Measurements from ENCODE around the gene PEX14. TPM values are rescaled to one million over a fixed set of nuclear protein-coding genes. Genes with fewer than 3 reads are reported as not detected.
A peak's percentile ranks its signal among the peaks of the same experiment; 100 is the strongest.

The PEX14 gene
- total and polyA plus RNA-seq, 9 of the 15 experiments (the other 6 are each of a cell fraction or from before 2014, with no cell fraction given) = 2.6 to 45.7 (median 22.7) TPM

DNA sequence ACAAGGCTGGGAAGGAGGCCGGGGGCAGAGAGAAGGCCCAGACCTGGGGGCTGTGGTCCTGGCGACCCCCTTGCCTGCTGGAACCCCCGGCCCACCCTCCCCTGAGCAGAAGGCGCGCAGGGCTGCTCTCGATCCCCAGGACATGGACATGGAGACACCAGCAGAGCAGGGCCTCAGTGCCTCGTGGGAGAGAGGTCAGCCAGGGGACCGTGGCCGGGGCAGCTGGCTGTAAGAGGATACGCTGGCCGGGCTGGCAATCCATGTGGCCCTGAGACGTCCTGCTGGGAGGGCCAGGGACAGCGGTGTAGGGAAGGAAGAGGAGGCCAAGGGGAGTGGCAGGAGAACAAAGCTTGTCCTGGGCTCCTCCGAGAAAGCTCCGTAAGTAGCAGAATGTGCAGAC lies 189.5 kb downstream of the PEX14 start (continued):
- TF ChIP-seq, protein P1, sequence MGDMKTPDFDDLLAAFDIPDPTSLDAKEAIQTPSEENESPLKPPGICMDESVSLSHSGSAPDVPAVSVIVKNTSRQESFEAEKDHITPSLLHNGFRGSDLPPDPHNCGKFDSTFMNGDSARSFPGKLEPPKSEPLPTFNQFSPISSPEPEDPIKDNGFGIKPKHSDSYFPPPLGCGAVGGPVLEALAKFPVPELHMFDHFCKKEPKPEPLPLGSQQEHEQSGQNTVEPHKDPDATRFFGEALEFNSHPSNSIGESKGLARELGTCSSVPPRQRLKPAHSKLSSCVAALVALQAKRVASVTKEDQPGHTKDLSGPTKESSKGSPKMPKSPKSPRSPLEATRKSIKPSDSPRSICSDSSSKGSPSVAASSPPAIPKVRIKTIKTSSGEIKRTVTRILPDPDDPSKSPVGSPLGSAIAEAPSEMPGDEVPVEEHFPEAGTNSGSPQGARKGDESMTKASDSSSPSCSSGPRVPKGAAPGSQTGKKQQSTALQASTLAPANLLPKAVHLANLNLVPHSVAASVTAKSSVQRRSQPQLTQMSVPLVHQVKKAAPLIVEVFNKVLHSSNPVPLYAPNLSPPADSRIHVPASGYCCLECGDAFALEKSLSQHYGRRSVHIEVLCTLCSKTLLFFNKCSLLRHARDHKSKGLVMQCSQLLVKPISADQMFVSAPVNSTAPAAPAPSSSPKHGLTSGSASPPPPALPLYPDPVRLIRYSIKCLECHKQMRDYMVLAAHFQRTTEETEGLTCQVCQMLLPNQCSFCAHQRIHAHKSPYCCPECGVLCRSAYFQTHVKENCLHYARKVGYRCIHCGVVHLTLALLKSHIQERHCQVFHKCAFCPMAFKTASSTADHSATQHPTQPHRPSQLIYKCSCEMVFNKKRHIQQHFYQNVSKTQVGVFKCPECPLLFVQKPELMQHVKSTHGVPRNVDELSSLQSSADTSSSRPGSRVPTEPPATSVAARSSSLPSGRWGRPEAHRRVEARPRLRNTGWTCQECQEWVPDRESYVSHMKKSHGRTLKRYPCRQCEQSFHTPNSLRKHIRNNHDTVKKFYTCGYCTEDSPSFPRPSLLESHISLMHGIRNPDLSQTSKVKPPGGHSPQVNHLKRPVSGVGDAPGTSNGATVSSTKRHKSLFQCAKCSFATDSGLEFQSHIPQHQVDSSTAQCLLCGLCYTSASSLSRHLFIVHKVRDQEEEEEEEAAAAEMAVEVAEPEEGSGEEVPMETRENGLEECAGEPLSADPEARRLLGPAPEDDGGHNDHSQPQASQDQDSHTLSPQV (IDR thresholded peaks at IDR 0.05) = no peak
- no peak for TF ChIP-seq TFAM (CRISPR knock-in tag; conservative IDR thresholded peaks at IDR 0.05)
- no peak for TF ChIP-seq ZNF184 (CRISPR knock-in tag; IDR thresholded peaks at IDR 0.05)
- no peak for TF ChIP-seq ZNF134 (CRISPR knock-in tag; conservative IDR thresholded peaks at IDR 0.05)
- no peak for TF ChIP-seq MCM5 (IDR thresholded peaks at IDR 0.05; ENCODE audit: low read depth)

DNA sequence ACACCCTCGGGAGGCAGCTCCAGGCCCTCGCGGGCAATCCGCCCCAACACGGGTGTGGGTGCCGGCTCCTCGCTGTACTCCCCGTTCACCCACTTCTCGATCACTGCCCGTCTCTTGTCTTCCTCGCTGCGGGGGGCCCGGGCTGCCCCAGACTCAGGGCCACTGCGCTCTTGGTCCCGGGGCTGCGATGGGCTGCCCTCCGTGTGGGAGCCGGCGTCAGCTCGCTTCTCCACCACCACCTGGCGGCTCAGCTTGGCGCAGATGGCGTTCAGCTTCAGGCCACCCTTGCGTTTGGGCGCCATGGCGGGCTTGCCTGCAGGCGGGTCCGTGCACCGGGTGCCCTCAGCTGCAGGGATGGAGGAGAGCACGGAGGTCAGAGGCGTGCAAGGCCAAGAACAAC lies 190.5 kb downstream of the PEX14 start:
- in situ Hi-C loops (cut with MboI) = no loop called here
- peaks cover 46 to 81% of the 10 kb centered on the region in 2 experiments for H3K27me3 ChIP-seq (ENCODE audit: control insufficient read depth in 2 of 2, insufficient read depth in 2 of 2, low read length in 2 of 2)
- ChIA-PET CTCF (ENCODE audit: low intra/inter-chr PET ratio) (no interaction called here), POLR2A (no interaction called here)
- H3K9me3 ChIP-seq (replicated peaks; ENCODE audit: control insufficient read depth, insufficient read depth, low read depth, low read length) = peaks cover 3% of the 10 kb centered on the region; the same call in 1 of the 2 replicates
- no peak overlapping the region for H2AFZ ChIP-seq (ENCODE audit: low read depth, low read length)
- DNase-seq (ENCODE audit: extremely low read depth in 1 of 4, low spot score in 3 of 4) = no peak
- no peak for ATAC-seq
- no peak for FAIRE-seq
- intact Hi-C loops (cut with micrococcal nuclease) = no loop called here
- H3K4me1 ChIP-seq (replicated peaks in 1 of 2; ENCODE audit: control insufficient read depth in 2 of 2, insufficient read depth in 2 of 2, low read length in 2 of 2) = peaks cover 0 to 48% of the 10 kb centered on the region in 2 experiments; a peak in 2 of 5 replicates
- no peak overlapping the region for H3K27ac ChIP-seq (ENCODE audit: extremely low read depth, low read depth, low read length)
- TF ChIP-seq, protein P2, sequence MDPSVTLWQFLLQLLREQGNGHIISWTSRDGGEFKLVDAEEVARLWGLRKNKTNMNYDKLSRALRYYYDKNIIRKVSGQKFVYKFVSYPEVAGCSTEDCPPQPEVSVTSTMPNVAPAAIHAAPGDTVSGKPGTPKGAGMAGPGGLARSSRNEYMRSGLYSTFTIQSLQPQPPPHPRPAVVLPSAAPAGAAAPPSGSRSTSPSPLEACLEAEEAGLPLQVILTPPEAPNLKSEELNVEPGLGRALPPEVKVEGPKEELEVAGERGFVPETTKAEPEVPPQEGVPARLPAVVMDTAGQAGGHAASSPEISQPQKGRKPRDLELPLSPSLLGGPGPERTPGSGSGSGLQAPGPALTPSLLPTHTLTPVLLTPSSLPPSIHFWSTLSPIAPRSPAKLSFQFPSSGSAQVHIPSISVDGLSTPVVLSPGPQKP (CRISPR knock-in tag; IDR thresholded peaks at IDR 0.05) = no peak
- TF ChIP-seq, protein P3, sequence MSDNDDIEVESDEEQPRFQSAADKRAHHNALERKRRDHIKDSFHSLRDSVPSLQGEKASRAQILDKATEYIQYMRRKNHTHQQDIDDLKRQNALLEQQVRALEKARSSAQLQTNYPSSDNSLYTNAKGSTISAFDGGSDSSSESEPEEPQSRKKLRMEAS (CRISPR knock-in tag; IDR thresholded peaks at IDR 0.05) = peak; percentile 34; the same call in 1 of the 2 replicates
- H3K4me2 ChIP-seq (ENCODE audit: insufficient read depth, low read length) = no peak overlapping the region
- no peaks in the 10 kb centered on the region for H3K36me3 ChIP-seq (ENCODE audit: control insufficient read depth, insufficient read depth, low read length)
- 6% methylated on average over 30 of the region's 31 CpGs for WGBS (ENCODE audit: insufficient coverage, low coverage, missing lambda C conversion rate)
- H4K20me1 ChIP-seq (replicated peaks; ENCODE audit: control insufficient read depth, insufficient read depth, low read length) = peaks cover 37% of the 10 kb centered on the region
- H3K9ac ChIP-seq (ENCODE audit: insufficient read depth in 1 of 2, low read depth in 2 of 2, low read length in 2 of 2) = no peak overlapping the region
- no peak overlapping the region for H3K4me3 ChIP-seq
- no peaks in the 10 kb centered on the region for H3K9me1 ChIP-seq (ENCODE audit: control insufficient read depth, insufficient read depth, low read length)
- no peaks in the 10 kb centered on the region for H3K79me2 ChIP-seq (ENCODE audit: control insufficient read depth, insufficient read depth, low read length)
- no TSS peak for BruUV-seq (replicated peaks)
